MM.1S (cell line): ENCODE results near the gene MACROD2.

Source experiments
- CTCF ChIP-seq: fragments of 300-600 bp; sonication (generic); IDR thresholded peaks from 2 replicates; pipeline ENCODE4 v1.5.1; 2016; ENCODE audit warnings: antibody characterized with exemption, low read length, mixed read lengths
- EZH2 ChIP-seq: fragments of 300-600 bp; sonication (generic); optimal IDR thresholded peaks from 2 replicates; pipeline ENCODE3; 2017; ENCODE audit warnings: low read depth, mild to moderate bottlenecking, antibody characterized with exemption, low read length, mixed read lengths
- EZH2phosphoT487 ChIP-seq: fragments of 300-600 bp; sonication (generic); IDR thresholded peaks from 2 replicates; pipeline ENCODE4 v1.6.1; 2018; ENCODE audit warnings: antibody characterized with exemption, low read length

- no peak for TF ChIP-seq EZH2phosphoT487
- TF ChIP-seq CTCF = no peak
- TF ChIP-seq EZH2 = no peak
Observed at GRCh38 chr20:16061351-16061750, 2066.0 kb downstream of the MACROD2 start.
